GM12891 (cell line): ENCODE measurements around the gene CD59.

Source experiments
- DNase-seq: peaks from one replicate; pipeline ENCODE4 v3.0.0; 2011; ENCODE audit warnings: low spot score; ENCODE audit not compliant: insufficient read length
- FAIRE-seq: peaks from 2 replicates; lab custom pipeline; 2011; peaks lifted over from hg19 to GRCh38; lab: Jason Lieb, UNC
- PAX5 ChIP-seq: IDR thresholded peaks from 2 replicates; pipeline ENCODE4 v1.6.1; 2011; ENCODE audit warnings: low read length, moderate library complexity, mild to moderate bottlenecking; ENCODE audit not compliant: insufficient read depth, severe bottlenecking
- POLR2A ChIP-seq: IDR thresholded peaks from 2 replicates; pipeline ENCODE4 v1.6.1; 2011; ENCODE audit warnings: low read depth, low read length, control low read depth
- POLR2AphosphoS5 ChIP-seq: IDR thresholded peaks from 2 replicates; pipeline ENCODE4 v1.6.1; 2011; ENCODE audit warnings: low read depth, low read length, control low read depth
- POU2F2 ChIP-seq: IDR thresholded peaks from 2 replicates; pipeline ENCODE4 v1.6.1; 2011; ENCODE audit warnings: low read depth, mild to moderate bottlenecking, control low read depth, low read length, moderate library complexity
- SPI1 ChIP-seq: IDR thresholded peaks from 2 replicates; pipeline ENCODE4 v1.6.1; 2011; ENCODE audit warnings: low read depth, low read length, control low read depth
- TAF1 ChIP-seq: IDR thresholded peaks from 2 replicates; pipeline ENCODE4 v1.6.1; 2011; ENCODE audit warnings: low read depth, low read length, control low read depth

Gene CD59

GRCh38 chr11:33703788-33704187 is 32.4 kb downstream of the CD59 start:
- TF ChIP-seq POLR2AphosphoS5 (no peak), TAF1 (no peak), POLR2A (no peak), POU2F2 (no peak), PAX5 (no peak), SPI1 (no peak)
- DNase-seq (no peak), FAIRE-seq (no peak)

GRCh38 chr11:33703234-33703633 is 33.0 kb downstream of the CD59 start:
- TF ChIP-seq POLR2AphosphoS5 (no peak), PAX5 (no peak), POU2F2 (no peak), SPI1 (no peak), TAF1 (no peak)
- DNase-seq (no peak), FAIRE-seq (no peak)

GRCh38 chr11:33701302-33702230 is 34.7 kb downstream of the CD59 start:
- peak; percentile 23 for FAIRE-seq
- no peak for TF ChIP-seq POLR2AphosphoS5
- no peak for TF ChIP-seq TAF1
- TF ChIP-seq PAX5 = no peak
- TF ChIP-seq SPI1 = no peak
- TF ChIP-seq POU2F2 = no peak
- no peak for TF ChIP-seq POLR2A

GRCh38 chr11:33700502-33701271 is 35.5 kb downstream of the CD59 start, which contains the start of gene C11orf91:
C11orf91 (minus strand) TSS chr11:33700826; CDS start chr11:33700740, 86 bp downstream.
- DNase-seq (peak; percentile 88), FAIRE-seq (peak; percentile 95)
- TF ChIP-seq SPI1 (no peak), POLR2A (no peak), POU2F2 (no peak), POLR2AphosphoS5 (no peak), PAX5 (no peak), TAF1 (no peak)

More at GRCh38 chr11:33701302-33702230, 34.7 kb downstream of the CD59 start:
- no peak for DNase-seq

GRCh38 chr11:33700063-33700501 is 36.1 kb downstream of the CD59 start:
- no peak for FAIRE-seq
- TF ChIP-seq POLR2A (no peak), SPI1 (no peak), POU2F2 (no peak)
- DNase-seq = no peak

- FAIRE-seq (no peak), DNase-seq (no peak)
- TF ChIP-seq TAF1 (no peak), SPI1 (no peak), POLR2A (no peak), POU2F2 (no peak), POLR2AphosphoS5 (no peak), PAX5 (no peak)
Observed at GRCh38 chr11:33699515-33700062, 36.6 kb downstream of the CD59 start.

GRCh38 chr11:33698921-33699320 is 37.3 kb downstream of the CD59 start:
- FAIRE-seq (no peak), DNase-seq (no peak)
- TF ChIP-seq POU2F2 (no peak), TAF1 (no peak), POLR2AphosphoS5 (no peak), PAX5 (no peak), SPI1 (no peak), POLR2A (no peak)

- DNase-seq (no peak), FAIRE-seq (no peak)
- no peak for TF ChIP-seq PAX5
- no peak for TF ChIP-seq POLR2A
- TF ChIP-seq POU2F2 = no peak
- TF ChIP-seq SPI1 = no peak
- TF ChIP-seq TAF1 = no peak
Observed at GRCh38 chr11:33697997-33698396, 38.2 kb downstream of the CD59 start.
